K562 (cell line): ENCODE results near the gene METTL3. TPM values are rescaled to one million over a fixed set of nuclear protein-coding genes. Genes with fewer than 3 reads are reported as not detected.

Experiments used
- ARID2 ChIP-seq: fragments of 450-650 bp; IDR thresholded peaks from 2 replicates; pipeline ENCODE4 v1.6.1; 2017; ENCODE audit warnings: antibody characterized with exemption, mild to moderate bottlenecking
- GABPB2 ChIP-seq: fragments of 250-450 bp; sonication (Bioruptor Pico); conservative IDR thresholded peaks from 2 replicates; pipeline ENCODE4 v1.5.1; 2021; ENCODE audit warnings: mild to moderate bottlenecking
- HMBOX1 ChIP-seq: sonication (generic); IDR thresholded peaks from 2 replicates; pipeline ENCODE4 v1.6.1; 2016
- PRMT5 ChIP-seq: sonication (generic); formaldehyde crosslinking; IDR thresholded peaks from 2 replicates; pipeline ENCODE4 v1.5.0; 2020; ENCODE audit warnings: missing genetic modification reagents
- RAD51 ChIP-seq: fragments of 450-650 bp; IDR thresholded peaks from 2 replicates; pipeline ENCODE4 v1.7.1; 2016; ENCODE audit warnings: low read depth, mild to moderate bottlenecking, borderline replicate concordance
- STAT5A ChIP-seq: IDR thresholded peaks from 2 replicates; pipeline ENCODE4 v1.6.1; 2012; ENCODE audit warnings: low read length, inconsistent platforms, borderline replicate concordance
- TOE1 ChIP-seq, 2 experiments: fragments of 450-650 bp in 1 of 2; sonication (generic) in 1 of 2; formaldehyde crosslinking in 1 of 2; IDR thresholded peaks; 2 replicates each; pipeline versions ENCODE4 v1.7.1 to v1.8.0; 2016 to 2022; ENCODE audit warnings: borderline replicate concordance in 2 of 2, mild to moderate bottlenecking in 2 of 2, antibody characterized with exemption in 1 of 2, inconsistent platforms in 1 of 2, low read depth in 1 of 2, missing genetic modification reagents in 1 of 2, moderate library complexity in 1 of 2
- ZBTB12 ChIP-seq: fragments of 250-450 bp; sonication (Bioruptor Pico); IDR thresholded peaks from 2 replicates; pipeline ENCODE4 v1.4.0; 2020
- ZBTB2 ChIP-seq: fragments of 450-650 bp; IDR thresholded peaks from 2 replicates; pipeline ENCODE4 v1.6.1; 2016; ENCODE audit warnings: antibody characterized with exemption
- ZBTB5 ChIP-seq: fragments of 450-650 bp; IDR thresholded peaks from 2 replicates; pipeline ENCODE4 v1.6.1; 2017; ENCODE audit warnings: antibody characterized with exemption
- ZFP91 ChIP-seq: sonication (generic); formaldehyde crosslinking; IDR thresholded peaks from 2 replicates; pipeline ENCODE4 v1.8.0; 2022; ENCODE audit warnings: mild to moderate bottlenecking, missing genetic modification reagents
- ZFX ChIP-seq: sonication (generic); formaldehyde crosslinking; IDR thresholded peaks from 2 replicates; pipeline ENCODE4 v1.8.0; 2022; ENCODE audit warnings: mild to moderate bottlenecking, missing genetic modification reagents, moderate library complexity
- ZNF609 ChIP-seq: sonication (generic); formaldehyde crosslinking; IDR thresholded peaks from 2 replicates; pipeline ENCODE4 v1.8.1; 2023; ENCODE audit warnings: missing genetic modification reagents, mild to moderate bottlenecking, borderline replicate concordance
- ZNF780A ChIP-seq: fragments of 250-450 bp; sonication (Bioruptor Pico); IDR thresholded peaks from 2 replicates; pipeline ENCODE4 v1.5.0; 2021; ENCODE audit warnings: mild to moderate bottlenecking
- polyA plus RNA-seq, 8 experiments: library from polyadenylated mRNA; depleted of rRNA in 4 of 8; stranded (reverse) in 5 of 8; unstranded in 3 of 8; fragments of >200 nt; fragmentation: Nextera tagmentation in 2 of 8; fragmentation: Illumina TruSeq in 1 of 8; extraction: Ambion mirVana in 2 of 8; extraction: Trizol in 1 of 8; gene quantifications; 2 replicates each; pipeline versions ENCODE4 v1.2.1 to v1.2.3, GENCODE V29; 2011 to 2014; ENCODE audit warnings: inconsistent platforms in 1 of 8, missing spikeins in 1 of 8
- total RNA-seq, 7 experiments: library from RNA; depleted of rRNA in 6 of 7; stranded (reverse); fragments of >200 nt in 6 of 7; fragmentation: Illumina TruSeq in 2 of 7; extraction: Trizol in 2 of 7; gene quantifications; 2 replicates each; pipeline versions ENCODE4 v1.2.1 to v1.2.3, GENCODE V29; 2011 to 2021; ENCODE audit warnings: low replicate concordance in 1 of 7

METTL3 gene
- total and polyA plus RNA-seq, 9 of the 15 experiments (the other 6 are each of a cell fraction or from before 2014, with no cell fraction given): 42.1 to 151 (median 65.7) TPM

GRCh38 chr14:21557084-21557901 lies 46.2 kb upstream of the METTL3 start (continued):
- no peak for TF ChIP-seq ZBTB12 (CRISPR knock-in tag)
- TF ChIP-seq ARID2: no peak; the same call in 1 of the 2 replicates
- TF ChIP-seq ZBTB2: no peak
- TF ChIP-seq ZBTB5: no peak
- no peak for TF ChIP-seq PRMT5 (CRISPR knock-in tag)
- TF ChIP-seq TOE1 (IDR thresholded peaks at IDR 0.05; ENCODE audit: borderline replicate concordance): no peak
- no peak for TF ChIP-seq TOE1 (CRISPR knock-in tag; IDR thresholded peaks at IDR 0.05; ENCODE audit: borderline replicate concordance, low read depth)
- TF ChIP-seq HMBOX1: peak; percentile 68
- no peak for TF ChIP-seq ZFX (CRISPR knock-in tag)
- no peak for TF ChIP-seq GABPB2 (CRISPR knock-in tag)
- TF ChIP-seq RAD51: no peak
- TF ChIP-seq ZNF609: no peak
- no peak for TF ChIP-seq STAT5A
- TF ChIP-seq ZFP91 (CRISPR knock-in tag): no peak
- TF ChIP-seq ZNF780A (CRISPR knock-in tag): no peak
